Measurements from ENCODE around the gene C1orf115.
"Not testable (repeated sequence)": the region's sequence is repeated elsewhere in the genome, so short reads cannot be mapped to it uniquely, and the experiment has no call there.

C1orf115 gene

DNA sequence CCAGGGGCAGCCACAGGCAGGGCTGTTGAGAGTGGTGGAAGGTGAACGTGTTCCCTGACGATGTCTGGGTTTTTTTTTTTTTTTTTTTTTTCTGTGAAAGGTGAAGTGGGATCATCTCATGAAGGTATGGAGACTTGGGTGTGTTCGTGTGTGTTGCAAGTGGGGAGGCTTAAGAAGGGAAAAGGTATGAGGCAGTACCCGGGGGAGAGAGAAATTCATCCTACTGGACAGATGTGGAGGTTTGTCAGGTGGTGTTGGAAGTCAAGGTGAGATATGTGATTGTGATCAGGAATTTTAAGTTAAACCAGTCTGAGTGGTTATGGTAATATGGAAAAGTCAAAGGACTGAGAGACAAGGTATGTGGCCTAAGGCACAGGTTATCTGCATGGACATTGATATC, 5.3 kb downstream of the C1orf115 start:
- no peak for DNase-seq

DNA sequence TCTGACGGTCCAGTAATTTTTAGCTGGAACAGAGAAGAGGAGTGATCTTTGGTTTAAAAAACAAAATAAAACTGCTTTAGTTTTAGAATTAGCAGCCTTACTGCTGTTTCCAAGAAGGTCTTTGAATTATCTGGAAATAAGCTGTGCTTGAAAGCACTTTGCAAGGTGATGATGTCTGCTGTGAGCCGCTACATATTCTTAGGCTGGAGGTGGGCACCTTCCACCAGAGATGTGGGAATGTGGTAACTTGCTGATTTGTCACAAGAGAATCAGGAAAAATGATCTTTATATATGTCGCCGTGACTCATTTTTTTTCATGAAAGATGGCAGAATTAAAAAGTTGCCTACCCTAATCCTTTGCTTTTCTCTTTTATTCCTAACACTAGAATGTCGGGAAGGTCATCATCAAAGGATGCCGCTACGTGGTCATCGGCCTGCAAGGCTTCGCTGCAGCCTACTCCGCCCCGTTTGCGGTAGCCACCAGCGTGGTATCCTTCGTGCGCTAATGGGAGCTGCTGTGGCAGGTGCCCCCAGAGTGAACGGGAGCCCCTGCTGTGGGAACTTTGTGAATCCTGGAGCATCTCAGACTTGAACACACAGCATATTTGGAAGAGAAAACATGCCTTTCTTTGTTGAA, 6.2 kb downstream of the C1orf115 start:
- DNase-seq, result no peak

DNA sequence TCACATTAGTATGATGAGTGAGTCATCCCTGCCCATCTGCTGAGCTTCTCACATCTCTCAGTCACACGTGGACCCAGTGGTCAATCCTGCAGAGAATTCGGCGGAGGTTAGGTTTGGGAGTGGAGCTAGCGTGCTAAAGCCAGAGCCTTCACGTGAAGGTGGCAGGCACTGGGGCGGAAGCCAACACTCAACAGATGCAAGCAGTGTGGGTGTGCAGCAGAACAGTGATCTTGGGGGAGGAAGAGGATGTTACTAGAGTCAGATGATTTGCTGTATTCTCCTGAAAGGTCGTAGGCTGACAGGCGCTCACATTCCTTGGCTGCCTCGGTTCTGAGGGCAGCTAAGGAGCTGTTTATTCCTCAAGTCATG, 6.7 kb downstream of the C1orf115 start:
- no peak for DNase-seq

DNA sequence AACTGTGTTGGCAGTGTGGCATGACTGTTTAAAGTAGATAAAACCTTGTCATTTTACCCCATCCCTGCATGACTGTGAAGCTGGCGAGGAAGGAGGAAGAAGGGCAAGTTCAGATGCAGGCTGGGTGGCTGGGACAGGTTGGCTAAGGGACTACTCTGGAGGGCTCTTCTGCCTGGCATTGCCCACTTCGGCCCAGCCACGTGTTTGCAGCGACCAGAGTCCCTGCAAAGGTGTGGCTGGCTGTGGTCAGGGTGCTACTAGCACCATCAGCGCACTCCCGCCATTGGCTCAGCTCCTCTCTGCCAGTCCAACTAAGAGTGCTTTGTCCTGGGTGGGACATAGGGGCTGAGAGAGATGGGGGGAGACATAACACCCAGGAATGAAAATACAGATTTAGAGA, 7.2 kb downstream of the C1orf115 start:
- DNase-seq, result no peak

- DNase-seq, result no peak
These were observed 8.4 kb downstream of the C1orf115 start for GRCh38 chr1:220698607-220699016.

DNA sequence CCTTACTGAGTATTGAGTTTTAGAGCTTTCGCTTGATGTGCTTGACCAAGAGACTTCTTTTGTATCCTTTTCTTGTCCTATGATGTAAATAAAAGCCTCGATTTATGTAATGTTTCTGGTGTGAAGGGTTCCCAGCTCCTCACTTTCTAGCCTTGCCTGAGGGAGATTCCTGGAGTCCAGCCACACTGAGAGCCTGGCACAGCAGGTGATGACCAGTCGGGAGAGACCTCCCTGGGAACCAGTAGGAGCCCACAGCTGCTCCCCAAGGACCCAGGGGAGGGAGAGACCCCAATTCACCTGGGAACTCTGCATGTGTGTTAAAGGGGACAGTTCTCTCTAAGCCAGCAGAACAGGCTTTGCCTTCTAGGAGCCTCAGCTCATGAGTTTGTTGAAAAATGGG, 8.9 kb downstream of the C1orf115 start:
- DNase-seq, result no peak

GRCh38 chr1:220700556-220701179, 10.5 kb downstream of the C1orf115 start:
- DNase-seq, result peak; percentile 30

GRCh38 chr1:220701974-220702373, 11.8 kb downstream of the C1orf115 start:
- no peak for DNase-seq

DNA sequence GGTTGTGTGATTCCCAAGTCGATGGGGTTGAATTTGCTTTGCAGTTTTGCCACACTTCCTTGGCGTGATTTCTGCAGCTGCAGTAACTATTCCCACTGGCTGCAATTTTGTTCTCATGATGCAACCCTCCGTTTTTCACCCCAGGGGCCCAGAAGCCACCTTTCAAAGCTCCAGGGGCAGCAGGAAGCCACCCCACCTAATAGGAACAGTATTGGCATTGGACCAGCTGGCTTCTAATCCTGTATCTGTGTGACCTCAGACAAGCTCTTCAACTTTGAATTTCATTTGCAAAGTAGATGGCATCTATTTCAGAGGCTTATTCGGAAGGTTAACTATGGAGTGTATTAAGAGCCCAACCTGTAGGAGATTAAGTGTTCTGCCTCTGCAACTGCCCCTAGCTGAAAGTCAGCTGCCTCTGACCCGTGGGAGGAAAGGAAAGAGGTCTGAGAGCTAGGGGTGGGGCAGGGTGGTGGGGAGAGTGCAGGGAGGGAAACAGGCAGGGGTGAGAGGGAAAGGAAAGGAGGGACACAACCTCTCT, 12.6 kb downstream of the C1orf115 start:
- no peak for DNase-seq

DNA sequence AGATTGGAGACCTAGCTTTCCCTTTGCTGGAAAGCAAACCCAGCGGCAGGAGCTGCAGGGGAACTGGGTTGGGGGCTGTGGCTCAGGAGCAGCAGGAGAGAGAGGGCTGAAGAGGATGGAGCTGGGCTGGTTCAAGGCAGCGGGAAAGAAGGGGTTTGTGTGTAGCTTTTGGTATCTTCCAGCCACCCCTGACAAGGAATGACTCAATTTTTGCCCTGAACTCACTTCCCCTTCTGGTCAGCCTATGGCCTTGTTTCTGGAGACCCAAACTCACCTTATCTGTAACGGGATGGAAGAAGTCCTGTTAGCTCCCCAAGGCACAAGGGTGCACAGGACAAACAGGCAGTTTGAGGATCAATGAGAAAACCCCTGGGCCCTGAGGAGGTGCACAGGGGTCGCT, 13.1 kb downstream of the C1orf115 start:
- DNase-seq, result no peak

DNA sequence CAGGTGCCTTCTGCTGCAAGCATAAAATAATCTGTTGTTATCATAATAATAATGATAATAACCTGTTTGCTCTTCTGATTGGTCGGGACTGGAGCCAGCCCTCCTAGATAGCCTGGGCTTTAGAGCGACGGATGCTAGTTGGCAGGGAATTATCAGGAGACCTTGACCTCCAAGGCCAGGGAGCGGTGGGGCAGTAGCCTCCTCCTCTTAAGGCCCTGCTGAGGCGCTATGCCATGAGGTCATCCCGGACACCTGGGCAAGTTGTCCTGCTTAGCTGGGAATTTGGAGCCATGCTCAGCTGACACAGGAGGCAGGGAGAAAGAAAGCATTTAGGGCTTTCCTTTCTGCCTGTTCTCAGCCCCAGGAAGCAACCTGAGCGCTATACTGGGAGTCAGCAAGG, 15.6 kb downstream of the C1orf115 start:
- no peak for DNase-seq

- DNase-seq, result no peak
These were observed 16.3 kb downstream of the C1orf115 start for GRCh38 chr1:220706480-220706879.

- no peak for DNase-seq
These were observed 17.0 kb downstream of the C1orf115 start for GRCh38 chr1:220707160-220707559.

DNA sequence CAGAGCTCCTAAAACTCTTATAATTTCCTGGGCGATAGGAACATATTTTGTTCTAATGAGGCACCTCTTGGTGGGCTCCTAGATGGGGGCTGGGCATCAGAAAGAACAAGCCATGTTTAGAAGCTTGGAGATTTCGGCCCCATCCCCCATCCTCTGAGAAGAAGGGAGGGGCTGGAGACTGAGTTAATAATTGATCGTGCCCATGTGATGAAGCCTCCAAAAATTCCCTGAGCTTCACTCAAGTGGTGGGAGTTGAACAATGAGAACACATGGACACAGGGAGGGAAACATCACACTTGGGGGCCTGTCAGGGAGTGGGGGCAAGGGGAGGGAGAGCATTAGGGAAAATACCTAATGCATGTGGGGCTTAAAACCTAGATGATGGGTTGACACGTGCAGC, 18.1 kb downstream of the C1orf115 start:
- no peak for DNase-seq

DNA sequence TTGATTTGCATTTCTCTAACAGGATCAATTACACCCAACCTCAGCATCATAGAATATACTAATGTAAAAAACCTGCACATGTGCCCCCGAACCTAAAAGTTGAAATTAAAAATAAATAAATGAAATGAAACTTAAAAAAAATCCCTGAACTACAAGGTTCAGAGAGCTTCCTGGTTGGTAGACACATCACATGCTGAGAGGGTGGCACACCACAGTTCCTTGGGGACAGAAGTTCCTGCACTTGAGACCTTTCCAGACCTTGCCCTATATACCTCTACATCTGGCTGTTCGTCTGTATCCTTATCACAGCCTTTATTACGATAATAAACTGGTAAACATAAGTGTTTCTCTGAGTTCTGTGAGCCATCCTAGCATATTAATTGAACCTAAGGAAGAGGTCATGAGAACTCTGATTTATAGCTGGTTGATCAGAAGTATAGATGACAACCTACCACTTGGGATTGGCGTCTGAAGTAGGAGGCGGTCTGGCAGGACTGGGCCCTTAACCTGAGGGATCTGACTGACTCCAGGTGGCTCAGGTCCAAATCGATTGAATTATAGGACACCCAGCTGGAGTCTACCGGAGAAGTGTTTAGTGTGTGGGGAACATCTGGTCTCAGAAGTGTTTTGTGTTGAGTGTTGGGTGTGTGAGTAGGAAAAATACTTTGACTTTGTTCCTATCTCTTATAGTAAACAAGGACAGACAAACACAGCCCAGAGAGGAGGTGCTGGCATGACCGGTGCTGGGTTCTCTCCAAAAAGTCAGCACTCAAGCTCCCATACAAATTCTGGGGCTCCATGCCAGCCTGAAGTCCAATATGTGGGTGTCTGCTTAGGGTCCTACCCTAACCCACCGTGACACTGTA, 19.0 kb downstream of the C1orf115 start:
- DNase-seq, result no peak

DNA sequence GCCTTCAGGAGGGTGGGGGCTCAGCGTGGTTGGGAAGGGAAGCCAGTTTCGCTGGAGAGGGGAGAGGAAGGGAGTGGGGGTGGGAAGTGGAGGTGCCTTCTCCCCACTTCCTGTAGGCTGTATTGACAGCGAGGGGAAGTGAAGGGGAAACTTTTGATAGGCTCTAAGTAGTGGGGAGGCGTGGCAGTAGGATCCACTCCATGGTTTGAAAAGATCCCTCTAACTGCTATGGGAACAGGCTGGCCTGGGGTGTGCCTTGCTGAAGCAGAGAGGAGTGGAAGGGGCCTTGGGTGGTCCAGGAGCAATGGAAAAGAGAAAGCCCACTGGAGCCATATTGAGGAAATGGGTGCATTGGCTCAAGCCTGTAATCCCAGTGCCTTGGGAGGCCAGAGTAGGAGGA, 20.2 kb downstream of the C1orf115 start:
- no peak for DNase-seq

- no peak for DNase-seq
These were observed 21.1 kb downstream of the C1orf115 start for GRCh38 chr1:220711056-220711809.

DNA sequence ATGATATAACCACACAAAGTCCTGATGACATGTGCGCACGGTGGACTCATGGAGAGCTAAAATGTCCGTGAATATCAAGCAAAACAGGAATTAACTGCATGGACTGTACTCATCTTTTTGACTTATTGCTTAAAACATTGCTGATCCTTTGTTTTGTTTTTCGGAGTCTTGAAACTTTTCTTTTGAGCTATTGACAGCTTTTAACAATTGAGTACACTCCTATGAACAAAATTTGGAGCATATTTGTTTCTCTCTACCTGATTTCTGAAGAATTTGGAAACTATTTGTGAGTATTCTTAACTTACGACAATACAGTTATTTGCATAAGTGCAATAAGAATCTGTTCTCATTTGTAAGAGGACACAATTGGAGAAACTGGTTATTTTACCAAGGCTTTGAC, 25.8 kb downstream of the C1orf115 start:
- DNase-seq, result not testable (repeated sequence)

DNA sequence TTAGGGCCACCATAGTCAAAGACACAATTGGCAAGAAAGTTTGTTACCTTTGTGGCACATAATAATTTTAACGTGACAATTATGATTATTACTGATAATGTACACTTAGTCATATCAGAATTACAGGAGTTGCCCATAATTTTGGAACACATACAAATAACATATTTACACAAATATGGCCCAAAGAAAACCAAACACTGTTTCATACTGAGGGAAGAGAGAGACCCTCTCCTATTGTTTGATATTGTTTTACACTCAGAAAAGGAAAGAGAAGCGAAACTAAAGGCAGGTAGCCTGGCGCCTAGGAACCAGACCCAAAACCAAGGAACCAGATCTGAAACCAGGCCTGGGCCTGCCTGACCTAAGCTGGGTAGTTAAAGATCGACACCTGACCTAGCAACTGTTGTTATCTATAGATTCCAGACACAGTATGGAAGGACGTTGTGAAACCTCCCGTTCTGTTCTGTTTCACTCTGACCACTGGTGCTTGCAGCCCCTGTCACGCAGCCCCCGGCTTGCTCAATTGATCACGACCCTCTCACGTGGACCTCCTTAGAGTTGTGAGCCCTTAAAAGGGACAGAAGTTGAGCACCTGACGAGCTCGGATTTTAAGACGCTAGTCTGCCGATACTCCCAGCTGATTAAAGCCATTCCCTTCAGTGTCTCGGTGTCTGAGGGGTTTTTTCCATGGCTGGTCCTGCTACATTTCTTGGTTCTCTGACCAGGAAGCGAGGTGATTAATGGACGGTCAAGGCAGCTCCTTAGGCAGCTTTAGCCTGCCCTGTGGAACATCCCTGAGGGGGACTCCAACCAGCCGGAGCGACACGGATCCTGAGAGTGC, 27.9 kb downstream of the C1orf115 start:
- no peak for DNase-seq

DNA sequence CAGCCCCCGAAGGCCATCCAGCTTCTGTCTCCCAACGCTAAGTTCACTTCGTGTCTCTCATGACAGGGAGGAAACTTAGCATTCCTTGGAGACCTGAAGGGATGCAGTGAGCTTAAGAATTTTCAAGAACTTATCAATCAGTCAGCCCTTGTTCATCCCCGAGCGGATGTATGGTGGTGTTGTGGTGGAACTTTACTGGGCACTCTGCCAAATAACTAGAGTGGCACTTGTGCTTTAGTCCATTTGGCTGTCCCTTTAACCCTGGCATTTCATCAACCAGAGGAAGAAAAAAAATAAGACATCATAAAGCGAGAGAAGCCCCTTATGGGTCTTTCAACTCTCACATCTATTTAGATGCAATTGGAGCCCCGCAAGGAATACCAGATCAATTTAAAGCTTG, 31.1 kb downstream of the C1orf115 start:
- DNase-seq, result not testable (repeated sequence)

GRCh38 chr1:220726634-220727033, 36.5 kb downstream of the C1orf115 start:
- DNase-seq, result no peak

GRCh38 chr1:220727519-220727918, 37.4 kb downstream of the C1orf115 start:
- no peak for DNase-seq

All from midbrain (tissue), 1 donor.